SH-SY5Y (cell line): ENCODE measurements around the gene LSMEM2.

Experiments used
- GATA2 ChIP-seq: IDR thresholded peaks from 2 replicates; pipeline ENCODE4 v1.6.1; 2011; ENCODE audit warnings: mild to moderate bottlenecking, low read depth, low read length
- GATA3 ChIP-seq: IDR thresholded peaks from 2 replicates; pipeline ENCODE4 v1.6.1; 2011; ENCODE audit warnings: low read depth, mild to moderate bottlenecking, low read length, moderate library complexity

GRCh38 chr3:50250514-50250913 is 28.4 kb upstream of the LSMEM2 start:
- no peak for TF ChIP-seq GATA2
- TF ChIP-seq GATA3: no peak
